Bone marrow (tissue), 2 donors: ENCODE results near the gene CDK19.

ENCODE experiments used
- DNase-seq, 2 donors: peaks; one replicate each; lab custom pipeline; 2025; lab: John Stamatoyannopoulos, UW

Gene CDK19

GRCh38 chr6:110658631-110659211 lies 156.5 kb downstream of the CDK19 start:
- DNase-seq: no peak

GRCh38 chr6:110656492-110656891 lies 158.8 kb downstream of the CDK19 start:
- no peak for DNase-seq

- DNase-seq: no peak
Observed at GRCh38 chr6:110655821-110656220, 159.4 kb downstream of the CDK19 start.

- DNase-seq: no peak
Observed at GRCh38 chr6:110654096-110654820, 161.0 kb downstream of the CDK19 start.

- no peak for DNase-seq
Observed at GRCh38 chr6:110653381-110653780, 161.9 kb downstream of the CDK19 start.

GRCh38 chr6:110652520-110652919 lies 162.7 kb downstream of the CDK19 start:
- DNase-seq: no peak

GRCh38 chr6:110650755-110651154 lies 164.5 kb downstream of the CDK19 start:
- DNase-seq: no peak

GRCh38 chr6:110649704-110650103 lies 165.6 kb downstream of the CDK19 start:
- no peak for DNase-seq

- no peak for DNase-seq
Observed at GRCh38 chr6:110646951-110647910, 168.0 kb downstream of the CDK19 start.

GRCh38 chr6:110646419-110646698 lies 168.9 kb downstream of the CDK19 start:
- no peak for DNase-seq

GRCh38 chr6:110645685-110646418 lies 169.4 kb downstream of the CDK19 start:
- no peak for DNase-seq

GRCh38 chr6:110643175-110643574 lies 172.1 kb downstream of the CDK19 start:
- DNase-seq: no peak

- no peak for DNase-seq
Observed at GRCh38 chr6:110642711-110643110, 172.6 kb downstream of the CDK19 start.

- no peak for DNase-seq
Observed at GRCh38 chr6:110636781-110637180, 178.5 kb downstream of the CDK19 start.

- peak in 1 of 2 donors; percentile 13 for DNase-seq
Observed at GRCh38 chr6:110635096-110635495, 180.2 kb downstream of the CDK19 start.

- no peak for DNase-seq
Observed at GRCh38 chr6:110633731-110634213, 181.5 kb downstream of the CDK19 start.

- DNase-seq: no peak
Observed at GRCh38 chr6:110629153-110629552, 186.1 kb downstream of the CDK19 start.

- DNase-seq: no peak
Observed at GRCh38 chr6:110628330-110628729, 186.9 kb downstream of the CDK19 start.

- no peak for DNase-seq
Observed at GRCh38 chr6:110626442-110626841, 188.8 kb downstream of the CDK19 start.

- DNase-seq: no peak
Observed at GRCh38 chr6:110625883-110626282, 189.4 kb downstream of the CDK19 start.

- DNase-seq: no peak
Observed at GRCh38 chr6:110622912-110623578, 192.2 kb downstream of the CDK19 start.

GRCh38 chr6:110621061-110621460 lies 194.2 kb downstream of the CDK19 start:
- no peak for DNase-seq
